ENCODE data around the gene SIPA1. TPM values are rescaled to one million over a fixed set of nuclear protein-coding genes. Genes with fewer than 3 reads are reported as not detected.

SIPA1 gene
- total RNA-seq, 1 experiment from 2014 or later, result 86.9 TPM

DNA sequence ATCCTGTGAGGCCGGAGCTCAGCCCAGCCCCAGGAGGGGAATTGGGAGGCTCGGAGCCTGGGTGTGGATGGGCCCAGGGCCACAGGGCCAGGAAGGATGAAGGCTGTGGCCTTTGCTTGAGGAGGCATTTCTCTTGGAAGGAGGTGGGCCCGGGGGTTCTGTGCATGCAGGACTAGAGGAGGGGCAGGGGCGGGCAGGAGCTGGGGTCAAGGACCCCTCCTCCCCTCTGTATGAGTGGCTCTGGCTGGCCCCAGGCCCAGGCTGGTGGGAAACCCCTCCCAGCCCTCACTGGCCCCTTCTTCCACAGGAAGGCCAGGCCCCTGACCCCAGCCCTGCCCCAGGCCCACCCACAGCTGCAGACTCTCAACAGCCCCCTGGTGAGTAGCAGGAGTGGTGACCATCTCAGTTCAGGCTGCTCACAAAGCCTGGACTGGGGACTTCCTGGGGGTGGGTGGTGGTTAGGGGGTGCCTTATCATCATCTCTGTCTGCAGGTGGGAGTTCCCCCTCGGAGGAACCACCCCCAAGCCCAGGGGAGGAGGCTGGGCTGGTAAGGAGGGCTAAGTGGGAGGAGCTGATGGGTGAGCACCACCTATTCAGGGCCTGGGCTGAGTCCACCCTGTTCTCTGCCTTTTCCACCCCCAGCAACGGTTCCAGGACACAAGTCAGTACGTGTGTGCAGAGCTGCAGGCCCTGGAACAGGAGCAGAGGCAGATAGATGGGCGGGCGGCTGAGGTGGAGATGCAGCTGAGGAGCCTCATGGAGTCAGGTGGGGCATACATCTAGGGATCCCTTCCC, 48.3 kb upstream of the SIPA1 start:
- Histone ChIP-seq H3K4me3 (ENCODE audit: low read depth in 2 of 2, low read length in 2 of 2) (no peak overlapping the region), H3K27ac (ENCODE audit: low read length) (no peak overlapping the region), H3K36me3 (ENCODE audit: control insufficient read depth, insufficient read depth, low read length) (peaks cover 6% of the 10 kb centered on the region), H3K27me3 (ENCODE audit: control insufficient read depth, insufficient read depth, low read length) (no peaks in the 10 kb centered on the region), H3K9me3 (ENCODE audit: control insufficient read depth, insufficient read depth, low read depth, low read length) (no peaks in the 10 kb centered on the region), H3K4me1 (ENCODE audit: control insufficient read depth, insufficient read depth, low read length) (peaks cover 17% of the 10 kb centered on the region)
- ATAC-seq (no peak), DNase-seq (ENCODE audit: low read depth, low spot score) (no peak)
- intact Hi-C loops (cut with micrococcal nuclease; ENCODE audit: unreplicated experiment), result no loop called here
- in situ Hi-C loops (cut with HindIII; ENCODE audit: low pct_unique_long_range_greater_than_20kb, low sequenced_read_pairs), result no loop called here
- BruUV-seq (replicated peaks), result no TSS peak
- CTCF ChIA-PET, result interaction anchor here (0.5 kb wide), 1 partner anchor 71 kb away, joined by 11 read pairs; no protein-coding TSS in a partner anchor
- TF ChIP-seq REST (IDR thresholded peaks at IDR 0.05; ENCODE audit: insufficient read depth in 1 of 2, low read depth in 2 of 2, low read length in 1 of 2), result no peak
- TF ChIP-seq SIN3A (IDR thresholded peaks at IDR 0.05; ENCODE audit: borderline replicate concordance, insufficient read depth, low read depth, low read length), result no peak
- TF ChIP-seq, protein P1, sequence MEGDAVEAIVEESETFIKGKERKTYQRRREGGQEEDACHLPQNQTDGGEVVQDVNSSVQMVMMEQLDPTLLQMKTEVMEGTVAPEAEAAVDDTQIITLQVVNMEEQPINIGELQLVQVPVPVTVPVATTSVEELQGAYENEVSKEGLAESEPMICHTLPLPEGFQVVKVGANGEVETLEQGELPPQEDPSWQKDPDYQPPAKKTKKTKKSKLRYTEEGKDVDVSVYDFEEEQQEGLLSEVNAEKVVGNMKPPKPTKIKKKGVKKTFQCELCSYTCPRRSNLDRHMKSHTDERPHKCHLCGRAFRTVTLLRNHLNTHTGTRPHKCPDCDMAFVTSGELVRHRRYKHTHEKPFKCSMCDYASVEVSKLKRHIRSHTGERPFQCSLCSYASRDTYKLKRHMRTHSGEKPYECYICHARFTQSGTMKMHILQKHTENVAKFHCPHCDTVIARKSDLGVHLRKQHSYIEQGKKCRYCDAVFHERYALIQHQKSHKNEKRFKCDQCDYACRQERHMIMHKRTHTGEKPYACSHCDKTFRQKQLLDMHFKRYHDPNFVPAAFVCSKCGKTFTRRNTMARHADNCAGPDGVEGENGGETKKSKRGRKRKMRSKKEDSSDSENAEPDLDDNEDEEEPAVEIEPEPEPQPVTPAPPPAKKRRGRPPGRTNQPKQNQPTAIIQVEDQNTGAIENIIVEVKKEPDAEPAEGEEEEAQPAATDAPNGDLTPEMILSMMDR (IDR thresholded peaks at IDR 0.05), result no peak
- TF ChIP-seq TCF7L2 (IDR thresholded peaks at IDR 0.05; ENCODE audit: low read depth, low read length), result no peak
- TF ChIP-seq POLR2AphosphoS5 (IDR thresholded peaks at IDR 0.05; ENCODE audit: low read depth, low read length), result no peak
- POLR2A ChIA-PET, result interaction anchor here (0.5 kb wide), 1 partner anchor 15 kb away, joined by 5 read pairs; no protein-coding TSS in a partner anchor

DNA sequence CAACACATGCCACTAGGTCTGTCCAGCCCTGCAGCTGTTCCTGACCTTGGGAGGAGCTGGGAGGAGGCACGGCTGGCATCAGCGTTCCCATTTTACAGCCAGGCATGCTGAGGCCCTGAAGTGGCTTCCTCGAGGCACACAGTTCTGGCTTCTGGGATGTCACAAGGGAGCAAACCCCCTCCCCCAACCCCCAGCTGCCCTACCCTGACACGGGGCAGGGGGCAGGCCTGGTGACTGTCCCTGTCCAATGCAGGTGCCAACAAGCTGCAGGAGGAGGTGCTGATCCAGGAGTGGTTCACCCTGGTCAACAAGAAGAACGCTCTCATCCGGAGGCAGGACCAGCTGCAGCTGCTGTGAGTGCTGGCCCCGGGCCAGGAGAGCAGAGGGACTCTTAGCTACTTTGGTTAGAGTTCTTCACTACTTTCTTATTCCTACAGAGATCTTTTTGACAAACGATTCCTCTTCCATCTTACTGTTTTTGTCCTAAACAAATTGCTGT, 47.6 kb upstream of the SIPA1 start:
- BruUV-seq (replicated peaks), result no TSS peak
- no peak for ATAC-seq
- CTCF ChIA-PET, result no interaction called here

More for the DNA sequence above, 47.6 kb upstream of the SIPA1 start:
- no peaks in the 10 kb centered on the region for H3K9me3 ChIP-seq (ENCODE audit: control insufficient read depth, insufficient read depth, low read depth, low read length)
- peaks cover 21% of the 10 kb centered on the region for H3K4me1 ChIP-seq (ENCODE audit: control insufficient read depth, insufficient read depth, low read length)
- peaks cover 6% of the 10 kb centered on the region for H3K36me3 ChIP-seq (ENCODE audit: control insufficient read depth, insufficient read depth, low read length)
- POLR2A ChIA-PET, result interaction anchor here (0.5 kb wide), 1 partner anchor 14 kb away, joined by 5 read pairs; no protein-coding TSS in a partner anchor
- no peak overlapping the region for H3K4me3 ChIP-seq (ENCODE audit: low read depth in 2 of 2, low read length in 2 of 2)
- no peak for DNase-seq (ENCODE audit: low read depth, low spot score)
- intact Hi-C loops (cut with micrococcal nuclease; ENCODE audit: unreplicated experiment) (no loop called here), in situ Hi-C loops (cut with HindIII; ENCODE audit: low pct_unique_long_range_greater_than_20kb, low sequenced_read_pairs) (no loop called here)
- TF ChIP-seq SIN3A (IDR thresholded peaks at IDR 0.05; ENCODE audit: borderline replicate concordance, insufficient read depth, low read depth, low read length) (no peak), TCF7L2 (IDR thresholded peaks at IDR 0.05; ENCODE audit: low read depth, low read length) (no peak), POLR2AphosphoS5 (IDR thresholded peaks at IDR 0.05; ENCODE audit: low read depth, low read length) (no peak), REST (IDR thresholded peaks at IDR 0.05; ENCODE audit: insufficient read depth in 1 of 2, low read depth in 2 of 2, low read length in 1 of 2) (no peak)
- TF ChIP-seq, protein P1 (IDR thresholded peaks at IDR 0.05), result no peak
- H3K27me3 ChIP-seq (ENCODE audit: control insufficient read depth, insufficient read depth, low read length), result no peaks in the 10 kb centered on the region
- H3K27ac ChIP-seq (ENCODE audit: low read length), result no peak overlapping the region

Data from Panc1 (cell line).